ENCODE data around the gene TRIM46. TPM values are rescaled to one million over a fixed set of nuclear protein-coding genes. Genes with fewer than 3 reads are reported as not detected.

TRIM46 gene
- total RNA-seq, 1 experiment from 2014 or later, result 3.8 TPM

GRCh38 chr1:155205035-155205434, 31.4 kb downstream of the TRIM46 start:
- Histone ChIP-seq H3K36me3 (ENCODE audit: control insufficient read depth in 1 of 2, insufficient read depth in 2 of 2, low read length in 2 of 2) (no peaks in the 10 kb centered on the region), H3K9me3 (ENCODE audit: control insufficient read depth in 1 of 2, insufficient read depth in 1 of 2, low read depth in 1 of 2, low read length in 2 of 2) (no peaks in the 10 kb centered on the region), H3K4me2 (ENCODE audit: low read length) (no peak overlapping the region), H3K4me1 (ENCODE audit: control insufficient read depth in 1 of 2, insufficient read depth in 2 of 2, low read length in 2 of 2) (peaks cover 18 to 26% of the 10 kb centered on the region in 2 experiments), H3K27me3 (ENCODE audit: insufficient read depth, low read length) (no peaks in the 10 kb centered on the region), H4K20me1 (ENCODE audit: insufficient read depth) (no peaks in the 10 kb centered on the region), H2AFZ (ENCODE audit: low read depth, low read length, poor library complexity, severe bottlenecking) (no peak overlapping the region), H3K4me3 (replicated peaks in 1 of 2; ENCODE audit: low read depth in 1 of 2, low read length in 2 of 2) (no peak overlapping the region), H3K27ac (ENCODE audit: low read depth, low read length) (no peak overlapping the region), H3K9ac (ENCODE audit: low read length) (no peak overlapping the region), H3K79me2 (ENCODE audit: insufficient read depth, low read length) (peaks cover 9% of the 10 kb centered on the region), H3K9me2 (ENCODE audit: insufficient read depth) (no peaks in the 10 kb centered on the region)
- ChIA-PET POLR2A (no interaction called here), RAD21 (ENCODE audit: low non-redundant PET in 1 of 2, low total read pairs in 2 of 2, uncharacterized antibody in 2 of 2, unreplicated experiment in 2 of 2) (no interaction called here), CTCF (no interaction called here)
- BruUV-seq (replicated peaks), result no TSS peak
- intact Hi-C loops (cut with micrococcal nuclease), result loop anchor here (5.0 kb wide), 2 partner anchors 37 to 387 kb away; a partner anchor contains a TSS
- no peak for TF ChIP-seq TCF7L2 (IDR thresholded peaks at IDR 0.05; ENCODE audit: borderline replicate concordance, extremely low read depth, insufficient read depth, insufficient read length)
- no peak for TF ChIP-seq RAD21 (IDR thresholded peaks at IDR 0.05; ENCODE audit: low read depth)
- TF ChIP-seq SRF (IDR thresholded peaks at IDR 0.05; ENCODE audit: low read depth), result no peak
- TF ChIP-seq CBX3 (IDR thresholded peaks at IDR 0.05; ENCODE audit: low read depth), result no peak
- no peak for TF ChIP-seq SIN3A (IDR thresholded peaks at IDR 0.05; ENCODE audit: low read depth)
- no peak for TF ChIP-seq JUND (IDR thresholded peaks at IDR 0.05)
- no peak for TF ChIP-seq ZNF274 (IDR thresholded peaks at IDR 0.05; ENCODE audit: low read depth, low read length)
- TF ChIP-seq POLR2AphosphoS5 (IDR thresholded peaks at IDR 0.05; ENCODE audit: low read depth, low read length), result no peak
- TF ChIP-seq, protein P1, sequence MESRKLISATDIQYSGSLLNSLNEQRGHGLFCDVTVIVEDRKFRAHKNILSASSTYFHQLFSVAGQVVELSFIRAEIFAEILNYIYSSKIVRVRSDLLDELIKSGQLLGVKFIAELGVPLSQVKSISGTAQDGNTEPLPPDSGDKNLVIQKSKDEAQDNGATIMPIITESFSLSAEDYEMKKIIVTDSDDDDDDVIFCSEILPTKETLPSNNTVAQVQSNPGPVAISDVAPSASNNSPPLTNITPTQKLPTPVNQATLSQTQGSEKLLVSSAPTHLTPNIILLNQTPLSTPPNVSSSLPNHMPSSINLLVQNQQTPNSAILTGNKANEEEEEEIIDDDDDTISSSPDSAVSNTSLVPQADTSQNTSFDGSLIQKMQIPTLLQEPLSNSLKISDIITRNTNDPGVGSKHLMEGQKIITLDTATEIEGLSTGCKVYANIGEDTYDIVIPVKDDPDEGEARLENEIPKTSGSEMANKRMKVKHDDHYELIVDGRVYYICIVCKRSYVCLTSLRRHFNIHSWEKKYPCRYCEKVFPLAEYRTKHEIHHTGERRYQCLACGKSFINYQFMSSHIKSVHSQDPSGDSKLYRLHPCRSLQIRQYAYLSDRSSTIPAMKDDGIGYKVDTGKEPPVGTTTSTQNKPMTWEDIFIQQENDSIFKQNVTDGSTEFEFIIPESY (IDR thresholded peaks at IDR 0.05; ENCODE audit: extremely low read depth, insufficient replicate concordance, low read length), result no peak
- no peak for TF ChIP-seq ELF1 (IDR thresholded peaks at IDR 0.05; ENCODE audit: borderline replicate concordance, low read depth)
- TF ChIP-seq CEBPB (IDR thresholded peaks at IDR 0.05; ENCODE audit: low read depth), result no peak
- no peak for TF ChIP-seq ZFX (IDR thresholded peaks at IDR 0.05)
- no peak for ATAC-seq
- DNase-seq (ENCODE audit: low read depth, low spot score), result no peak
